GM18526 (cell line): Measurements from ENCODE around the gene ATP5MG.

Experiments used
- POLR2A ChIP-seq: IDR thresholded peaks from 3 replicates; pipeline ENCODE4 v1.6.1; 2011; ENCODE audit not compliant: insufficient read length; ENCODE audit errors: extremely low read depth

The ATP5MG gene

DNA sequence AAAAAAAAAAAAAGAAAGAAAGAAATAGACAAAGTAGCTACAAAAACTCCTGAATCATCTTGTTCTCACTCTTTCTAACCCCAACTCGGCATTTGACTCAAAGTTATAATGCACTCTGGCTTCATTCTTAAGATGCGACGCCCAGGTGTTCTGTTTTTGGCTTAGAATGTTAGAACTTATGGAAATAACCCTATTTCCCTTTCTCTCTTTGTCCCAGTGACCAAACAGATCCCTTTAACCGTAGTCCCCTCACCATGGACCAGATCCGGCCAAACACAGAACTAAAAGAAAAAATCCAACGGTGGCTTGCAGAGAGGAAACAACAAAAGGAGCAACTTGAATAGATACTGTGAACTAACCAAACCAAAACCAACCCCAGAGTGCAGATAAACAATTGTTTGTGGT is 5.3 kb upstream of the ATP5MG start:
- no peak for TF ChIP-seq POLR2A

DNA sequence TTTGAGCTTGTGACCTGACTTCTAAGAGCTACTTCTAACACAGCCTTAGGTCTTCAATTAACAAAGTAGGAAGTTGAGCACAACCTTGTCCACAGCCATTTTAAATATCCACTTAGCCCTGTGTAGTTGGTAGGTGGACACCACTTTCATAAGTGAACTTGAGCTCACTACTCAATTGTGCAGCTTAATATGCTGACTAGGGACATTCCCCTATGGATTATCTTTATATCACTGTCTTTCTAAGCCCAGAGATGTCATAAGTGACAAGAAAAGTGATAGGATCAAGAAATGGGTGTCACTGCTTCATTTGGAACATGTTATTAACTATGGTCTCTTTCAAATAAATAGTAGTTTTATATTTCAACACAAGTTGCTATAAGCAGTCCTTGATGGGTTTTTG is 4.0 kb upstream of the ATP5MG start:
- no peak for TF ChIP-seq POLR2A

DNA sequence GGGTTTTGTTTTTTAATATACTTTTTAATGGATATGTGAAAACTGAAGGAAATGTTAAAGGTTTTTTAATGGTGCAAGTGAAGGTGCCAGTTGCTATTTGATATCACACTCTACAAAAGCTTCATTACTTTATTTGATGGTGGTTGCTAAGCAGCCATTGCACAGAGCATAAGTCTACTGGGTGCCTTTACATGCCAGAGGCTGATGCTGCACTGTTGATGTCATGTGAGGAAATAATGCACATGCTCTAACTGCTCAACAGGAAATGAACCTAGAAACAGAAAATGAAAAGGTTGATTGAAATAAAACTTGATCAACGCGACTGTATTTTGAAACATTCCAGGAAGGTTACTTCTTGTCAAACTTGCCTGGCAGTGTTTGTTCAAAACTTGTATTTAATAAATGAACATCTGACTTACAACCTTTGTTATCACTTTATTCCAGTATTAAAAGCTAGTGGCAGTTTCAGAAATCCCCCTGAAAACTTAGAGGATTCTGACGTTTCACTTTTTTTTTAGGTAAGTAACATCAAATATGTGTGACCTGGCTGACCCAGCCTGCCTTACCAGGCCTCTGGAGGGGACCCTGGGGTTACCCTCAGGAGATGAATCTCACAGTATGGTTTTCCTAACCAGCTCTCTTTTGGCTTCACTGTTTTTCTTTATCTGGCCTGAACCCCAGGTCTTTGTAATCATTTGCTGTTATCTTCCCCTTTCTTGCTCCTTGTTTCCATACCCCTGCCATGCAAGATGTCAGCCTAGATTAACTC is 2.4 kb upstream of the ATP5MG start:
- no peak for TF ChIP-seq POLR2A

DNA sequence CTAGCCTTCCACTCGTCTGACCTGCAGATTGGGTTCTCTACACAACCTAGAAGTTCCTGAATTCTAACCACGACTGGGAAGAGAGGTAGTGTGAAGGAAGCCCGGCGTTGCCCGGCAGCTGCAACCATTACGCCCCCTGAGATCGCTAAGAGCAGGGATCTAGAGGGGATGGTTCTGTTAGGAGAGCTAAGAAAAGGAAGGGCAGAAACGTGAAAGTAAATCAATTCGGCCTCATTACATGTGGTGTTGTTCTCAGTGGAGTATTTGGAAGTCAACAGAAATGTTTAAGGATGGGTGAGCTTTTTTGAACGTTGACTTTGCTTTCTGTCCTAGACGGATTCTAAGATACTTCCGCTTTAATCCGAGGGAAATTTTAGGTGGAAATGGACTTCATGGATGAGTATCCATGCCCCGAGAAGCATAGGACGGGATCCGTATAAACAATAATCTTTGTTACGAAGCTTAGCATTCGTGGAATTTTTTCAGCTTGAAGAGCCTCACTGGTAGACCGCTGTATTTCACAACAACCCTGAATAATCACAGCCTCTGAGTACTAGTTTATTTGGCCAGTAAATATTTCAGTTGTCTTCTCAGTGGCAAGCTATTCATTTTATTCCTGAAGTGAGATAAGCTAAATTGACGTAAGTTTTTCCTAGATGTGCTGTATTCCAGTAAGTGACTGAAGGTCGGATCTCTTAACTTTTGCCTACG is 629 bp downstream of the ATP5MG start:
- TF ChIP-seq POLR2A = no peak

DNA sequence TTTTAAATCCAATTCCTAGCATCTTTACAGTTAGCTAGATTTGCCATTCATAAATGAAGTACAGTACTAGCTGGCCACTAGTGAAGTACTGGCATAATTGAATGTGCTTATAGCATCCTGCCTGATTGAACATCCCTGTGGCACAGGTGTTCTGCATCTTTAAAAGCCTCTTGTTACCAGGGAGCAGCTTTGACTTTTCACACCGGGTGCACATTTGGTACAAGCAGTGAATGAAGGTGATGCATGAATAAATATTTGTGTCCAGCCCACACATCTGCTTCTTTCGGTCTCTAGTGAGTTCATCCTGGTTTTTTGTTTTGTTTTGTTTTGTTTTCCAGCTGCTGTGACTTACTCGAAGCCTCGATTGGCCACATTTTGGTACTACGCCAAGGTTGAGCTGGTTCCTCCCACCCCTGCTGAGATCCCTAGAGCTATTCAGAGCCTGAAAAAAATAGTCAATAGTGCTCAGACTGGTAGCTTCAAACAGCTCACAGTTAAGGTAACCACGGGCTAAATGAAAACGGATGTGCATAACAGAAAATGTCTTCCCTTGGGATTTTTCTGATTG is 5.3 kb downstream of the ATP5MG start:
- TF ChIP-seq POLR2A = no peak

DNA sequence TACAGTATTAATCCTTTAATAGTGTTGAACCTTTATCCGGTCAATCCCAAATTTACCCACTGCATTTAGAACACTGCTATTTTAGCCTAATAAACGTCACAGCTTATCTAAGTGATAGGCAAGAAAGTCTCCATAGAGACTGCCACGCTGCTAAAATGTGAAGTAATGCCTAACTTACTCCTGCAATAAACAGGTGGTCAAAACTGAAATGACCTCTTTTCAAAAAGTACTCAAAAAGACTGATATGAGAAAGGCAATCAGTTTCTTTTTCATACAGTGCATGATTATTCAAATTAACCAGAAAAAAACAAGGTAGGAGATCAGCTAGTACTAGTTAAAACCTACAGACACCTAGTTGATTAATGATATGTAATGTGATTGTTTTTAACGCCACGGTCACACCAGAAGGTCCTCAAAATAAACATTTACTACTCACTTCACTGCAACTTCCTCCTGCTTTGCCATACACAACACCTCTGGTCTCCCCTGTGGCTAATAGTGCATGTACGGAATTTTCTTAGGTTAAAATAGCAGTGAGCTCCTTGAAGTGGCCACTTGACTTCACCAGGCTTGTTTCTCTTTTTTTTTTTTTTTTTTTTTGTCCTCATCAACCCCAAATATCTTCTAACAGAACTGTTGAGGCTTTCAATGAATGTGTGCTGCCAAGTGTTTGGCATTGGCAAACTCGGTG is 8.8 kb downstream of the ATP5MG start:
- TF ChIP-seq POLR2A = no peak

DNA sequence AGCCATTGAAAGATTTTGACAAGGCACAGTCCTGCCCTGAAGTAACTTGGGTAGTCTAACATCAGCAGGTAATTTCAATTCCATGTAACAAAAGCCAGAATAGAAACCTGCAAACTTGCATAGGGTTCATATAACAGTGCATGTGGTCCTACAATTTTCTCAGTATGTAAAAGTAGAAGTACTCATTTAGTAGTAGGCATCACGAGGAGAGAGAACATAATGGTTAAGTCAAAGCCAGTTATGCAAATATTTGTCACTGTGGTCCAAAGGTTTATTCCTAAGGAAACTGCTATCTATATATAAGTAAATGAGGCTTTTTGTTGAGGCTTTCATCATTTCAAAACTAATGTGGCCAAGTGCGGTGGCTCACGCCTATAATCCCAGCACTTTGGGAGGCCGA is 10.1 kb downstream of the ATP5MG start:
- TF ChIP-seq POLR2A = no peak

DNA sequence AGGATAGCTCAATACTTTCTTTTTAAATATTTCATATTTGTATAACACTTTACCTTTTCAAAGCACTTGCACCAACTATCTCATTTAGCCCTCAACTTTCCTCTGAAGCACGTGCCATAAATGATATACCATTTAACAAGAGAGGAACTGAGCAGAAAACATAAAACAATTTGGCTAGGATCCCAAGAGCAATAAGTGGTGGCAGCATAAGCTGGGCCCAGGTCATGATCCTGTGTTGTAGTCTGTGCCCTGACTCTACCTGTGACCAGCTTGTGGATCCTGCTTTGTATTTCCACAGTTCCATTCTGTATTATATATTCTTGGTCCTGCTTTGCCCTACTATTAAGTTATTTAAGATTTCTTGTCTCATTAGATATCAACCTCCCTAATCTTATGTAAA is 11.5 kb downstream of the ATP5MG start:
- TF ChIP-seq POLR2A = no peak

DNA sequence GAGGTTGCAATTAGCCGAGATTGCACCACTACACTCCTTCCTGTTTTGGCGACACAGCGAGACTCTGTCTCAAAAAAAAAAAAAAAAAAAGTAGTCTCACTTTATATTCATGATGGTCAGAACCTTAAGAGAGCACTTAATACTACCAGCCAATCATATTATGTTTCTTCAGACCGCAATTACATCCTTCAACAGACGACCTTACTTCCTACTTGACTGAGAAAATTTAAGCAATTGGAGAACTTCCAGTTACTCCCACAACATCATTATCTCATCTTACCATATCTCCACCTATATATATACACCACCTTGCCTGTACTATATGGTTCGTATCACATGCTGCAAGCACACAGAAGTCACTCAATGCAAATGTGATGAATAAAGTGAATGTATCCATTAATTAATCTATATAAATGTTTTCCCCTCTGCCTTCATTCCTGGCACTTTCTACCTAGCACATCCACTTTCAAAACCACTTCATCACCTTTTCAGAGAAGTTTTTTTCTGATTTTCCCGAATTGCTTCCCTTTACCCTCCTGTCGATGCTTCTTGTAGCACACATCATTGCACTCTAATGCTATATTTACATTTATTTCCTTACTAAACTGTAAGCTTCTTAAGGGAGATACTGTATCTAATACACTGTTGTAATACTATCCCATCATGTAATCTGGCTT is 13.8 kb downstream of the ATP5MG start:
- TF ChIP-seq POLR2A = no peak

DNA sequence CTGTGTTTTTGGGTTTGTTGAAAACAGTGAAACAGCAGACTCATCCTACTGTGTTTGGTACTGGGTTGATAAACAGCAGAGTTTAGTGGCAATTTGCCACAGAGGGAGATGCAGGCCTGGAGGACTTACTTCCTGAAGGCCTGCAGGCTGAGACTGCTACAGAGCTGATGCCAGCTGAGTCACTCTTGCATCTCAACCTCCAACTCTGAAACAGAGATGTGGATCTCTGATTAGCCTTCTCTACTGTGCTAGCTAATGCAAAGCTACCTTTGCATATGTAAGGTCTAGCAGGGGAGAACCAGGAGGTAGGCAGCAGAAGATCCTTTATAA is 14.3 kb downstream of the ATP5MG start:
- no peak for TF ChIP-seq POLR2A

DNA sequence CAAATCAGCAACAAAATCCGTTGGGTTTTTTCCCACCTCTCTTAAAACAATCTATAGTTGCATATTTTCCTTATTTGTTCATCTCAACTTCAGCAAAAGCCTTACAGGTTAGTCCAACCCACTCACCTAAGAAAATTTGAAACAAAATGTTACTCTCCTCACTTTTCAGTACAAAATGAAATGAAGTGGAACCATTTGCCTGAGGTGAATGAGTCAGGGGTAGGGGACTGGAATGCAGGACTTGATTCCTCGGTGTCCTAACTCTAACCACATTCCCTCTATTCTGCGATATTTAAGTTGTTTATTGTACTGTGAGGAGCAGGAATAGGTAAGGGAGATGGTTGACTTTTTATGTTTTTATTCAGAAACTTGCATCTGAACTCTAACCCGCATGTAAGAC is 16.4 kb downstream of the ATP5MG start:
- no peak for TF ChIP-seq POLR2A

DNA sequence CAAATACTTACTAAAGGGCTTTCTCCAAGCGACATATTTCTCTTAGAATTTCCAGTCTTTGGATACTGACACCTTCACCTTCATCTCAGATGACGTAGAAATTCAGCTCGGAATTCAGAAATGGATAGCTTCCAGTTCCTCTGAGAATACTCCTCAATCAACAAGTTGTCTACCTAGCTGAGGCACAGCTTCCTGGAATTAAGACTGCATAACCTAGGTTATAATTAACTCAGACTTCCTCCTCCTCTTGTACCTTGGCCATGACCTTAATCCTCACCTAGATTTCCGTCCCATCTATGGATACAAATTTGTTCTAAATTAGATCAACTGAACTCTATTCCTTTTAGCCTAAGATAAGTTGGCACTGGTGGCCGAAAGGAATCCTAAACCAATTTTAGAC is 17.4 kb downstream of the ATP5MG start:
- no peak for TF ChIP-seq POLR2A

DNA sequence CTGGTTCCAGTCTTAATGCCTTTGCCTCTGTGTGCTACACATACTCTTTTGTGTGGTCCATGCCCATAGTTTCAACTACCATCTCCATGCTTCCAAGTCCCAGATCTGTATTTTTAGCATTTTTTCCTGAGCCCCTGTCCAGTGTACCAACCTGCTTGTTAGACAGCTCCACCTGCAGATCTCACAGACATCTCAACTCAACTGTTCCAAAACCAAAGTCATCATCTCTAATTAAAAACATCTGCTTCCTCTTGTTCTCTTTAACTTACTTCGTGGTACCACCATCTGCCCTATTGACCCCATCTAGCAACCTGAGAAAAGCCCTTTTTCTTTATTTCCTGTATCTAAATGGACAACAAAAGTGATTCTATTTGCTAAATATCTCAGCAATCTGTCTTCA is 26.3 kb downstream of the ATP5MG start:
- TF ChIP-seq POLR2A = no peak

DNA sequence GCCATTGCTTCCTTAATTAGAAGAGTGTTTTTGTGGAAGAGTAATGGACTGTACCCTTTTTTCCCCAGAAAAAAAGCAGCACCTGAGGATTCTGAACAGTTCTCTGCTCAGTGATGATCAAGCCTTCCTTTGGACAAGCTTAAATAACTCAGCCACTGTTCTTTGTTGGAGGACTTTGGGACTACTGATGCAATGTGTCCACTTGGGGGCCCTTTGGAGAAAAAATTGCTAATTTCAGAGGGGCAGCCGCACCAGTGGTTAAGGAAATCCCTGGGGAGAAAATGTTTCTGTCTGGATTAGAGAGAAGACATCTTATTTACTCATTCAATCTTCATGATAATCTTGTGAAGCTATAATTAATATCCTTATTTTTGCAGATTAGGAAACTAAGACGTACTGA is 29.6 kb downstream of the ATP5MG start:
- TF ChIP-seq POLR2A = no peak

DNA sequence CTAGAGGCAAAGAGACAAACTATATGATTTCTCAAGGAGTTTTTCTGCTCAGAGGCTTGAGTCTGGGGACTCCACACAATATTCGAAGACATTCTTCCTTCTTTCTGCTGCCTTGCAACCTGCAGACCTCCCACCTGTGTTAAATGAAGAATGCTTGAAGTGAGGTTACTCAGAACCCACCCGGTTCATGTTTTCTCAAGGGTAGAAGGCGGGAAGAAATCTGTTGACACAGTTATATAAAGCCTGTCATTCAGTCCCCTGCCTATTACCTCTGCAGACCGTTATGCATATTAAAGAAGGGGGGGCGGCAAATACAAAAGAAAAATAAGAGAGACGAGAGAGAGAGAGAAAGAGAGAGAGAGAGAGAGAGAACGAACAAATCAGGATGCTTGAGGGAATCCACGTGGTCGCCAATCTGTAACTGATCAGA is 32.7 kb downstream of the ATP5MG start:
- TF ChIP-seq POLR2A = no peak

DNA sequence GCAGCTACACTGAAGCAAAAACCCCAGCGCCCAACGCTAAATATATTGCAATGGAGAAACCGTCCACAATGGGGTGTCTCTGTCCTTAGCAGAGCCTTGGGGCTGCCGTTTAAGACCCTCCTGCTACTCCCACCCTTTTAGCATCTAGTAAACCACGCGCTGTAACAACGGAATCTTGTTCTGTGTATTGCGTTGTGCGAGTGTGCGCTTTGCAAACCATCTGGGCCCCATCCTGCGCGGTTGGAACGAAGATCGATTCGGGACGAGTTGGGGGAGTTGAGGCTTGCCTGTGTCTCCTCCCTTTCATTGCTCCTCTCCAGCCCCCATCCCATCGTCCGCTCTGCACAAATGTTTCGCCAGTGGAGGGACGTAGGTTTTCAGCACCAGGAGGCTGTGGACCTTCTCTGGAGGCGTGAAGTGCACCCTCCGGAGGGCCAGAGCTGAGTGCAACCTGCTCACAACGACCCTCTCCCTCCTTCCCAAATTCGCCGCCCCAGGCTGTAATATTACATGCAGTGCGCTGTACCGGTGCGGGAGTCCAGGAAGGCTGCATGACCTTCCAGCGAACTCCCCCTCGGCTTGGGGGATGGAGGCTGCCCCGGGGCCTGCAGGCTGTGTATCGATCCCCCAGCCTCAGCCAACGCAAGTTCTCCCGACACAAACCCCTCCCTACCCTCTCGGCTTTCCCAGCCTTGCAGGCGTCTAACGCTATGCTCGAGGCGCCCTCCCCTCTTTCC is 33.3 kb downstream of the ATP5MG start:
- no peak for TF ChIP-seq POLR2A
